Kidney glomerular epithelial cell (primary cell): ENCODE measurements around the gene GTF2E1.

Experiments used
- DNase-seq: peaks from one replicate; lab custom pipeline; 2025; lab: John Stamatoyannopoulos, UW

Gene GTF2E1

GRCh38 chr3:120800625-120801024 lies 58.1 kb downstream of the GTF2E1 start:
- DNase-seq = no peak

GRCh38 chr3:120801484-120801883 lies 58.9 kb downstream of the GTF2E1 start:
- no peak for DNase-seq

GRCh38 chr3:120802916-120803315 lies 60.4 kb downstream of the GTF2E1 start:
- no peak for DNase-seq

GRCh38 chr3:120816728-120817127 lies 74.2 kb downstream of the GTF2E1 start:
- DNase-seq = no peak

- no peak for DNase-seq
Measured at GRCh38 chr3:120820748-120821147, 78.2 kb downstream of the GTF2E1 start.

GRCh38 chr3:120821426-120821825 lies 78.9 kb downstream of the GTF2E1 start:
- DNase-seq = no peak

GRCh38 chr3:120823156-120823555 lies 80.6 kb downstream of the GTF2E1 start:
- DNase-seq = no peak

- DNase-seq = no peak
Measured at GRCh38 chr3:120824613-120825012, 82.1 kb downstream of the GTF2E1 start.

- no peak for DNase-seq
Measured at GRCh38 chr3:120828796-120829195, 86.3 kb downstream of the GTF2E1 start.

GRCh38 chr3:120831066-120831465 lies 88.5 kb downstream of the GTF2E1 start:
- no peak for DNase-seq
